Measurements from ENCODE around the gene MCHR2.
"Not testable (repeated sequence)": the region's sequence is repeated elsewhere in the genome, so short reads cannot be mapped to it uniquely, and the experiment has no call there.

The MCHR2 gene

GRCh38 chr6:99993533-99994251 is at the start of gene MCHR2:
Gene MCHR2 (minus strand): TSS chr6:99994223. CDS start chr6:99956147, 38,076 bp downstream.
- no peak for DNase-seq

- not testable (repeated sequence) for DNase-seq
Measured at GRCh38 chr6:100038546-100038945, 44.5 kb upstream of the MCHR2 start.

DNA sequence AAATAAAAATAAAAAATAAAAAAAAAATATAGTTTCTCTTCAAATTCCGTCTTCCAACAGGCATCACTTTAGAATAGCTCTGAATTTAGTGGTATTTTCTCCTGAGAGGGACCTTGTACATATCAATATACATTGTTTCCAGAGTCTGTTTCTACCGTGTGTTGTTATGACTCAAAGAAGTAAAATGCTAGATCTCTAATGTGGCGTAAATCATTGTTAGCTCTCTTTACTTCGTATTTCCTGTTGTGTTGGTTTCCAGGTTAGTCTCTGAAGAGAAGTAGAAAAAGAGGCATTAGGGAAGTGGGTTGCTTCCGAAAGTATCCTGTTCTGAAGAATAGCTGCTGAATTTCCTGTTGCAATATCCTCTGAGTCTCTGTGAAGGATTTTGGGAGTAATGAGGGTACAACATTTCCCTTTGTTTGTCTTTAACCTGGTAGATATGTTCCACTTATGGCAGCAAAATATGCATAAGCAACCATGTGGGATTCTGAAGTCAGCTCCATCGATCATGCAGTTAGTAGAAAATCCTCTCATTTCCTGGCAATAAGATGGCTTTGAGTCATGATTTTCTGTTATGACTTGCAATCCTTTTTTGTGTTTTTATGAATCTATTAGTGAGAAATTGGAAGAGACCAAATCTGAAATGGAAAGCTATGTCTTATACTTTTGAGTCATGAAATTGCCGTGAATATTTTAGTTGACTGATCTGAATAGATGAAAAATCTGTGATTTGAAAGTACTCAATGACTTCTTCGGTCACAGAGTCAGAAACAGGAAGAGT is 42.0 kb upstream of the MCHR2 start:
- no peak for DNase-seq

DNA sequence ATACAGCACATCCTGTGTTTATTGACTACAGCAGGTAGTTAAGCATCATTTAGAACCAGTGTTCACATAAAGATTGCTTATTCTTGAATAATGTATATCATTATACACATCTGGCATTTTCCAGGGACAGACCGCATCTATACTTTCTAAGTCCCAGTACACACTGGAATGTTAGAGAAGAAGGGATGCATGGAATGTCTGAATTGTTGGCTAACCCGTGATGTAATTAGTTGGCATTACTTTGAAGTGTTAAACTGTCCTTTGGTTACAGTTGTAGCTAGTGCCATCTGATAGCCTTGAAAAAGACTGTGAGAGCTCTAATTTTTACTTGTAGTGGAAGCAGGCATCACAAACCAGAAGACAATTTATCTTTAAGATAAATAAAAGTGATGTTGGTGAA is 29.8 kb upstream of the MCHR2 start:
- no peak for DNase-seq

DNA sequence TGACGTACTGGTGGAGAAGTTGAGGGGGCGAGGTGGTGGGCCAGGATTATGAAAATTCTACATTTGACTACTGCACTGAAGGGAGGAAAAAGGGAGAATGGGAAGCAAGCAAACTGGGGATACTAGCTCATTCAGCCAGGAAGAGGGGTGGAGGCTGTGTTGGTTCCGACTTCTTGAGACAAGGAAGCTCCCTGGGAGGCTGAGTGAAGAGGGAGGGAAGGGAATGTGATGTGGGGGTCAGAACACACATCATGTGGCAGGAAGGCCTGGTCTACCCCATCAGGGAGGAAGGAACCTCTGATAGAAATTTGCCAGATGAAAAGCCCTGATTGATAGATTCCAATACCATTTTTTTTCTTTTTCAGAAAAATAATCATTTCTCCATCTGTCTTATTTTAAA is 28.8 kb upstream of the MCHR2 start:
- DNase-seq: no peak

- DNase-seq: no peak
Measured at GRCh38 chr6:100008857-100009256, 14.8 kb upstream of the MCHR2 start.

DNA sequence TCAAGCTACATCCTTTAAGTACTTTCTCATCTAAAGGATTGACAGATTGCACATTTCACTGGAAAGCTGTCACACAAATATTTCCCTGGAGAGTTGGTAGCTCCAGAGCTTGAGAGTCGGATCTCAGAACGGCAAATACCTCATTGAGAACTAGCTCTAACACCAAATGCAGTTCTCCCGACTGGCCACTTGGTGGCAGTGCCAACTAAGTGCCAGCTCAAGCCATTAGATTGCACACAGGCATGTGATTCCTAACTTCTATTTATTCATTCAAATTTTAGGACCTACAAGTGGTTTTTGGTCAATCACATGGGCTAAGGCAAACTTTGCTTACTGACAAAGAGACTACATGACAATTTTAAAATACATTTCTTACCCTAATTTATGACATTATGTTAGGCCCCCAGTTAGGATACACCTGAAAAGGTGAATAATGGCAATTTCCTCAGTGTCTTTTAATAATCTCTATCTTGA is 7.9 kb upstream of the MCHR2 start:
- DNase-seq: peak; percentile 60

GRCh38 chr6:99997141-99997540 is 3.1 kb upstream of the MCHR2 start:
- no peak for DNase-seq

DNA sequence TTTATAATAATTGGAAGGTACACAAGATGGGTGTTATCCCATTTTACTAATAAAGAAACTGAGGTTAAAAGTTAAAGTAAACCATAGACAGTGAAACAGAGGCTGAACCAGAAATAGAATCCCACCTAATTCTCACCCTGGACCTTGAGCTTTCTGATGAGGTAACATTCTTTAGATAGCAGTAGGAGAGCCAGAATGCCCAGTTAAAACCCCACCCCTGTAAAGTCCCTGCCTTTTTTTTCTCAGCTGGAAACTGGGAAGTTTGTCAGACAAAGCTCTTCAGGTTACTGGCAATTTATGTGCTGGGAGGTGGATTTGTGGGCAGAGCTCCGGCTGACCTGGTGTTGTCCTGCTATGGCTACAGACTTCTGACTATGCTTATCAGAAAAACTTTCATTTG is 1.9 kb upstream of the MCHR2 start:
- DNase-seq: no peak

GRCh38 chr6:99993146-99993532 is 884 bp downstream of the MCHR2 start:
- no peak for DNase-seq

DNA sequence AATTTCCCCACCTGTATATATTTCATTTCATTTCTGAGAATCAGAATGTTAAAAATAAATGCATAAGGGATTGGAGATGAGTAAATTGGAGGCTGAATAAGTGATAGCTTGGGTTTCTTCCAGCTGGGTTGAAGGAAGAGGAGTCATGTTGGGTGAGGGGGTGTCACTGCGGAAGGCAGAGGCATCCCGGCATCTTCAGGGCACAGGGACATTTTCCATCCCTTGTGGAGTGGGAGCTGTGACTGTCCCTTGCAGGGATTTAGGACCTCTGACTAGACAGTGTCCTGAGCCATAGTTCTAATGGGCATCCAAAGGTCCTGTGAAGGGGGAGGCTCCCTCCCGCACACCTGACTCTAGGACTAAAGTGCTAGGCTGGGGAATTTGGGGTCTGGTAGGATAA is 2.1 kb downstream of the MCHR2 start:
- DNase-seq: no peak

DNA sequence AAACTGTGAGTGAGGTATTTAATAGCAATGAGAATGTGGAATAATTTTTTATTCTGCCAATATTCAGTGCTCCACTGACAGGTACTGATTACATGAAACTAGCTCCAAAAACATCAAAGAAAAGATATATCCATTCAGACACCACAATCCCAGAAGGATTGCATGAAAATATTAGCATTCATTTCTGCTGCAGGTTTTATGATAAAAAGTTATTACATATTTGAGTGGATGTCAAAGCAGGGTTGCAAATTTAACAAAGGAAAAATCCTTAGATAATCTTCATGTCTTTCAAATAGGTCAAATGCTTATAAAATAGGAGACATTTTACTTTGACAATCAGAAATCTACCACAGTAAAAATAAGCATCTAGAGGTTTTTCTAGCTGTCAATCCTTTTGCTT is 13.3 kb downstream of the MCHR2 start:
- DNase-seq: no peak

GRCh38 chr6:99979953-99980352 is 14.1 kb downstream of the MCHR2 start:
- DNase-seq: no peak

DNA sequence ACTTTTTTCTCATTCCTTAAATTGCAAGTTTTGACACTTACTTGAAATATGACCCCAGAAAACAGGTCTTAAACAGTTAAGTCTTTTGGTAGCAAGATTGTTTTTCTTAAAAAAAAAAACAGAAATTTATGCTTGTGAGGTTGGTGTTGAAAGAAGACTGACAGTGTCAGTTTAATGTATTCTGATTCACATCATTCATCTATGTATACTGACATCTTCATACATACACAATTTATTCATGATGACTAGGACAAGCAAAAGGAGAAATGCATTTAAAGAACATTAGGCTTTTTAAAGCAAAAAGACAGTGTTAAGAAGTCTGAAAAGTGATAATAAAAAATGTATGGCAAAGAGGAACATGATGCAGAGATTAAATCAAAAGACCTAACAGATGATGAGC is 27.0 kb downstream of the MCHR2 start:
- no peak for DNase-seq

DNA sequence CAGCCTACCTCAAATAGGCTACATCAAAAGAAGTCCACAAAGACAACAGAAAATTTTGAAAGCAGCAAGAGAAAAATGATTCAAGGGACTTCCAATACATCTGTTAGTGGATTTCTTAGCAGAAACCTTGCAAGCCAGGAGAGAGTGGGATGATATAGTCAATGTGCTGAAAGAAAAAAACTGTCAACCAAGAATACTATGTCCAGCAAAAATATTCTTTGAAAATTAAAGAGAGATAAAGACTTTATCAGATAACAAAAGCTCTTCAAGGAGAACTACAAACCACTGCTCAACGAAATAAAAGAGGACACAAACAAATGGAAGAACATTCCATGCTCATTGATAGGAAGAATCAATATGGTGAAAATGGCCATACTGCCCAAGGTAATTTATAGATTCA is 34.0 kb downstream of the MCHR2 start:
- no peak for DNase-seq

GRCh38 chr6:99951016-99951805 is 42.8 kb downstream of the MCHR2 start:
- no peak for DNase-seq

DNA sequence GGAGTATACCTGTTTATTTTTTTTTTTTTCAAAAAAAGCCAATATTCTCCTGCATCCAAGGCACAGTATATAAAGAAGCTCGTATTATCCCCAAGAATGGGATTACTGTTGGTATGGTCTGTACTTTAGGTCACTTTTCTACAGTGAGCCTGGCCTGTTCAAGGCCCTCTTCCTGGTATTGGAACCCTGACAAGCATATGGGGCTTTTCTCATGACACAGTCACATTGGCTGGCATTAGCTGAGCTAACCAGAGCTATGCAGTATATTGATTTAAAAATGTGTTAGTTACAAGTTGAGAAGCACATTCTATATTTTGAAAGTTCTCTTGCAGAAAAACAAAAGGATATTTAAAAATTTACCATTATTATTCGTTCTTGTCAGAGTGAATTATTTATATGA is 48.0 kb downstream of the MCHR2 start:
- DNase-seq: no peak

- DNase-seq: no peak
Measured at GRCh38 chr6:99943846-99944245, 50.2 kb downstream of the MCHR2 start.

GRCh38 chr6:99940582-99940981 is 53.4 kb downstream of the MCHR2 start:
- no peak for DNase-seq

GRCh38 chr6:99933129-99933528 is 60.9 kb downstream of the MCHR2 start:
- DNase-seq: no peak

DNA sequence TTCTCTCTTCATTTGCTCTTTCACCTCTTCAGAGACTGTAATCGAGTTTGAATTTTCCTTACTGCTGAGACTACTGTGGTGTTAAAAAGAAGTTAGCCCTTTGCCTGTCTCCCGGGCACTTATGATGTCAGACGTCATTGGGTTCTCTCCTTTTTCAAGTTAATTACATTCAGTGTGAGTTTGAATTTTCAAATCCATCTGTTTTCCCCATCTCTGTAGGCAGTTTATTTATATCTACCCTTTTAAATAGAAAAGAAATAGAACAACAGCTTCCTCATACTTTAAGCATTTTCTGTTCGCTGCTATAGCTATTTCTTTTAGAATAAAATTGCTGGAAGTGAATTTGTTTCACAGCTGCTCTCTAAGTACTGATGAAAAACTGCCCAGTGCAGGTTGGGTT is 81.4 kb downstream of the MCHR2 start:
- DNase-seq: no peak

GRCh38 chr6:99905209-99906106 is 88.6 kb downstream of the MCHR2 start:
- DNase-seq: peak; percentile 8
